Smooth muscle cell of the umbilical artery (primary cell): Measurements from ENCODE around the gene WDR88. TPM values are rescaled to one million over a fixed set of nuclear protein-coding genes. Genes with fewer than 3 reads are reported as not detected.

ENCODE experiments used
- total RNA-seq: library from RNA; depleted of rRNA; stranded (reverse); fragments of >200 nt; gene quantifications from 2 replicates; pipeline ENCODE4 v1.2.3, GENCODE V29; 2014

Gene WDR88
- total RNA-seq, result not detected in 2 replicates

GRCh38 chr19:33132021-33132420 lies at the start of gene WDR88:
Gene WDR88 (plus strand): TSS chr19:33132114. CDS start chr19:33132170, 56 bp downstream.

GRCh38 chr19:33193865-33194362 lies 62.0 kb downstream of the WDR88 start, which contains the start of gene LRP3:
Gene LRP3 (plus strand): TSS chr19:33194330. CDS start chr19:33194786, 456 bp downstream.

Other genes starting within 250 kb of the WDR88 start
- 8.0 and 14.6 TPM in 2 replicates for gene CEP89, start 160.2 kb upstream of the WDR88 start, total RNA-seq
- gene FAAP24, start 159.9 kb upstream of the WDR88 start, total RNA-seq, result 0.89 and 1.3 TPM in 2 replicates
- 3.6 and 8.3 TPM in 2 replicates for gene RHPN2, start 67.2 kb upstream of the WDR88 start, total RNA-seq
- gene GPATCH1, start 50.9 kb upstream of the WDR88 start, total RNA-seq, result 4.5 and 6.6 TPM in 2 replicates
- gene LRP3, start 62.2 kb downstream of the WDR88 start, total RNA-seq, result 24.6 and 40.9 TPM in 2 replicates
- gene SLC7A10, start 93.7 kb downstream of the WDR88 start, total RNA-seq, result not detected in 2 replicates
- 0.14 and 0.30 TPM in 2 replicates for gene CEBPA, start 170.4 kb downstream of the WDR88 start, total RNA-seq
- gene CEBPG, start 241.6 kb downstream of the WDR88 start, total RNA-seq, result 31.8 and 41.0 TPM in 2 replicates